Ectodermal cell (in vitro differentiated cells): ENCODE data around the gene USP24.
"Not testable (repeated sequence)": the region's sequence is repeated elsewhere in the genome, so short reads cannot be mapped to it uniquely, and the experiment has no call there.

Experiments used
- H3K27ac ChIP-seq: 2 replicates; pipeline ENCODE4 v1.7.0; 2013; ENCODE audit warnings: mild to moderate bottlenecking, low read depth, low read length; ENCODE audit not compliant: insufficient read depth, poor library complexity, severe bottlenecking
- H3K27me3 ChIP-seq: 2 replicates; pipeline ENCODE4 v1.7.0; 2013; ENCODE audit warnings: mild to moderate bottlenecking, low read length; ENCODE audit not compliant: insufficient read depth, control insufficient read depth, poor library complexity, severe bottlenecking
- H3K36me3 ChIP-seq: one replicate; pipeline ENCODE4 v1.7.0; 2013; ENCODE audit warnings: low read length; ENCODE audit not compliant: control insufficient read depth, insufficient read depth
- H3K4me1 ChIP-seq: one replicate; pipeline ENCODE4 v1.7.0; 2013; ENCODE audit warnings: low read length; ENCODE audit not compliant: control insufficient read depth, insufficient read depth
- H3K4me3 ChIP-seq: 2 replicates; pipeline ENCODE4 v1.7.0; 2013; ENCODE audit warnings: low read depth, low read length, control low read depth; ENCODE audit not compliant: insufficient read depth
- H3K9me3 ChIP-seq: 2 replicates; pipeline ENCODE4 v1.7.0; 2013; ENCODE audit warnings: mild to moderate bottlenecking, low read length, moderate library complexity; ENCODE audit not compliant: control insufficient read depth
- WGBS, 2 experiments: methylation state at CpG; one replicate each; pipeline ENCODE4 v1.1.7; 2013; ENCODE audit warnings: missing lambda C conversion rate in 2 of 2; 5-methylcytosine and 5-hydroxymethylcytosine counted together

The USP24 gene

DNA sequence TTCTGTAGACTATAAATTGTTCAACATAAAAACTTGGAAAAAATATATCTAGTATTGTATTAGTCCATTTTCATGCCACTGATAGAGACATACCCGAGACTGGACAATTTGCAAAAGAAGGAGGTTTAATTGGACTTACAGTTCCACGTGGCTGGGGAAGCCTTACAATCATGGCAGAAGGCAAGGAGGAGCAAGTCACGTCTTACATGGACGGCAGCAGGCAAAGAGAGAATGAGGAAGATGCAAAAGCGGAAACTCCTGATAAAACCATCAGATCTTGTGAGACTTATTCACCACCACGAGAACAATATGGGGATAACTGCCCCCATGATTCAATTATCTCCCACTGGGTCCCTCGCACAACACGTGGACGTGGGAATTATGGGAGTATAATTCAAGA, 15.4 kb downstream of the USP24 start:
- H3K27ac ChIP-seq, H3K36me3 ChIP-seq, H3K4me1 ChIP-seq, H3K4me3 ChIP-seq, H3K9me3 ChIP-seq, H3K27me3 ChIP-seq: not testable (repeated sequence)
- WGBS, 2 experiments: 81 to 87% methylated on average over 6 to 9 of the region's 9 CpGs

GRCh38 chr1:55198044-55198443, 17.1 kb downstream of the USP24 start:
- Histone ChIP-seq H3K4me3 (no peak overlapping the region), H3K9me3 (no peaks in the 10 kb centered on the region), H3K27ac (no peak overlapping the region), H3K4me1 (no peaks in the 10 kb centered on the region), H3K27me3 (no peaks in the 10 kb centered on the region), H3K36me3 (no peaks in the 10 kb centered on the region)
- WGBS, 2 experiments: 93 to 95% methylated on average over 4 of the region's 4 CpGs

- Histone ChIP-seq H3K36me3 (no peaks in the 10 kb centered on the region), H3K4me1 (no peaks in the 10 kb centered on the region), H3K9me3 (no peaks in the 10 kb centered on the region), H3K27me3 (no peaks in the 10 kb centered on the region), H3K27ac (no peak overlapping the region), H3K4me3 (no peak overlapping the region)
- WGBS, 2 experiments: 88 to 96% methylated on average over 1 of the region's 1 CpG
These were observed 18.1 kb downstream of the USP24 start for GRCh38 chr1:55197099-55197498.

- H3K4me3 ChIP-seq: no peak overlapping the region
- H3K36me3 ChIP-seq: no peaks in the 10 kb centered on the region
- H3K27ac ChIP-seq: no peak overlapping the region
- WGBS, 2 experiments: 83 to 87% methylated on average over 4 of the region's 5 CpGs
- no peaks in the 10 kb centered on the region for H3K27me3 ChIP-seq
- no peaks in the 10 kb centered on the region for H3K9me3 ChIP-seq
- H3K4me1 ChIP-seq: no peaks in the 10 kb centered on the region
These were observed 18.6 kb downstream of the USP24 start for GRCh38 chr1:55196433-55197035.

DNA sequence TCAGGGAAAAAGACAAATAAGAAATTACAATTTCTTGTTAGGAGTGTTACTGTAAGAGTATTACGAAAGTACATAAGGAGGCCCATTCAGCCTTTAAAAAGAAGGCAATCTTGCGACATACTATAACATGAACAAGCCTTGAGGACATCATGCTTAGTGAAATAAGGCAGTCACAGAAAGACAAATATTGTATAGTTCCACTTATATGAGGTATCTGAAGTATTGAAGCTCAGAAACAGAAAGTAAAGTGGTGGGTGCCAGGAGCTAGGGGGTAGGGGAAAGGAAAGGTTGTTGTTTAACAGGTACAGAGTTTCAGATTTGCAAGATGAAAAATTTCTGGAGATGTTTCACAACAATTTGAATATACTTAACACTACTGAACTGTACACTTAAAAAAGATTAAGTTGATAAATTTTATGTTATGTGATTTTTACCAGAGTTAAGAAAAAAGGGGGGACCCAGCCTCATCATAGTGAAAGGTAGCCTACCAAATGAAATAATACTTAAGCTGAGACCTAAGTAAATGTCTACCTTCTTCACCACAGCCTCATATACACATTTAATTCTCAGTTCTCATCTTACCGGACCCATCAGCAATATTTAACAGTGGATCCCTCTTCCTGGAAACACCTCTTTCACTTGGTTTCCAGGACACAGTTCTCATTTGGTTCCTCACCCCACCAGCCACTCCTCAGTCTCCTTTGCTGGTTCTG, 19.5 kb downstream of the USP24 start:
- H3K9me3 ChIP-seq: no peaks in the 10 kb centered on the region
- no peaks in the 10 kb centered on the region for H3K36me3 ChIP-seq
- H3K27me3 ChIP-seq: no peaks in the 10 kb centered on the region
- WGBS, 2 experiments: 91 to 95% methylated on average over 3 of the region's 3 CpGs
- H3K4me1 ChIP-seq: no peaks in the 10 kb centered on the region
- H3K4me3 ChIP-seq: no peak overlapping the region
- H3K27ac ChIP-seq: no peak overlapping the region

DNA sequence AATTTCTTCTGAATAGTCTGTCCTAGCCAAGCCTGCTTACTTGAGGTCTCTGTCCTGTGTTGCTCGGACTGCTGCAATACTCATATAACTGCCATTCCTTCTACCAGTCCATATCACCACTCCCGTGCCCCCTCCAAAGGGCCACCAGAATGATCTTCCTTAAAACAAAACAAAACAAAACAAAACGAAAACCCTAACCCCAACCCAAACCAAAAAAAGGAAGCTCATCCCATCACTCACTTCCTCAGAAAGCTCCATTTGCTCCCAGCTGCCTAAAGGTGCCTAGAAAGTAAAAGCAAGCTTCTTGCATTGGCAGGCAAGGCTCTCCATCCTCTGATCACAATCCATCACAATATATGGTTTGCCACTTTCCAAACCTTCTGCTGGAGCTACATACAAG, 20.3 kb downstream of the USP24 start:
- H3K4me1 ChIP-seq: no peaks in the 10 kb centered on the region
- H3K4me3 ChIP-seq: no peak overlapping the region
- 91 to 97% methylated on average over 3 of the region's 3 CpGs for WGBS, 2 experiments
- H3K36me3 ChIP-seq: no peaks in the 10 kb centered on the region
- H3K27me3 ChIP-seq: no peaks in the 10 kb centered on the region
- H3K9me3 ChIP-seq: no peaks in the 10 kb centered on the region
- H3K27ac ChIP-seq: no peak overlapping the region

- WGBS, 2 experiments: no CpG with 5 or more reads among the region's 1 CpG
- Histone ChIP-seq H3K36me3 (no peaks in the 10 kb centered on the region), H3K4me3 (no peak overlapping the region)
These were observed 23.1 kb downstream of the USP24 start for GRCh38 chr1:55192093-55192492.

GRCh38 chr1:55191219-55191952, 23.8 kb downstream of the USP24 start:
- not testable (repeated sequence) for H3K27ac ChIP-seq, H3K4me1 ChIP-seq, H3K4me3 ChIP-seq, H3K36me3 ChIP-seq, H3K27me3 ChIP-seq, H3K9me3 ChIP-seq
- WGBS, 2 experiments: 84 to 87% methylated on average over 10 of the region's 11 CpGs

More at GRCh38 chr1:55192093-55192492, 23.1 kb downstream of the USP24 start:
- no peaks in the 10 kb centered on the region for H3K27me3 ChIP-seq
- no peaks in the 10 kb centered on the region for H3K4me1 ChIP-seq
- H3K27ac ChIP-seq: no peak overlapping the region
- no peaks in the 10 kb centered on the region for H3K9me3 ChIP-seq

DNA sequence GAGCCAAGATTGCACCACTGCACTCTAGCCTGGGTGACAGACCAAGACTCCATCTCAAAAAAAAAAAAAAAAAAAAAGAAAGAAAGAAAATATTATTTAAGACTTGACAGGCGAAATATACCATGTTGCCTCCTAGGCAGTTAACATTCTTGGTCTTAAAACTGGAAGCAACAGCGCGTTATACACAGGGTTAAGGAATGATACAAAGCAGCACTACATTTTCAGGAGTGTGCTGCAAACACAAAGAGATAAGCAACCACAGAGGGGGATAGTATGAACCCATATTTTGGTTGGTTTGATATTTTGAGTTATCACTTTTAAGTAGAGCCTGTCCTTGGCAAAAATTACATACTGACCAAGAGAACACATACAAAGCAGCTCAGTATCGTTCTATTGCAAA, 25.1 kb downstream of the USP24 start:
- H3K27ac ChIP-seq: no peak overlapping the region
- no peaks in the 10 kb centered on the region for H3K27me3 ChIP-seq
- no peaks in the 10 kb centered on the region for H3K9me3 ChIP-seq
- 94 to 97% methylated on average over 4 of the region's 4 CpGs for WGBS, 2 experiments
- H3K4me1 ChIP-seq: no peaks in the 10 kb centered on the region
- H3K36me3 ChIP-seq: no peaks in the 10 kb centered on the region
- H3K4me3 ChIP-seq: no peak overlapping the region

DNA sequence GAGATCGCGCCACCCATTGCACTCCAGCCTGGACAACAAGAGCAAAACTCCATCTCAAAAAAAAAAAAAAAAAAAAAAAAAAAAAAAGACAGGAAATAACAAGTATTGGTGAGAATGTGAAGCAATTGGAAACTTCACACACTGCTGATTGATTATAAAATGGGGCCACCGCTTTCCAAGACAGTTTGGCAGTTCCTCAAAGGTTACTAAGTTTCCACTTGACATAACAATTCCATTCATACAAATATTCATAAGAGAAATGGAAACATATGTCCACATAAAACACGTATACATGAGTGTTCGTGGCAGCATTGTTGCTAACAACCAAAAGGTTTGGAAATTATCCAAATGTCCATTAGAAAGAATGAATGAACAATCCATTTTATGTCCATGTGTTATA, 26.3 kb downstream of the USP24 start:
- Histone ChIP-seq H3K4me1 (no peaks in the 10 kb centered on the region), H3K27ac (no peak overlapping the region), H3K36me3 (no peaks in the 10 kb centered on the region), H3K9me3 (no peaks in the 10 kb centered on the region), H3K27me3 (no peaks in the 10 kb centered on the region), H3K4me3 (no peak overlapping the region)
- 93 to 99% methylated on average over 3 to 5 of the region's 5 CpGs for WGBS, 2 experiments
